Measurements from ENCODE around the gene PFN2. TPM values are rescaled to one million over a fixed set of nuclear protein-coding genes. Genes with fewer than 3 reads are reported as not detected.

Gene PFN2
- polyA plus RNA-seq, 1 donor = 124 TPM

DNA sequence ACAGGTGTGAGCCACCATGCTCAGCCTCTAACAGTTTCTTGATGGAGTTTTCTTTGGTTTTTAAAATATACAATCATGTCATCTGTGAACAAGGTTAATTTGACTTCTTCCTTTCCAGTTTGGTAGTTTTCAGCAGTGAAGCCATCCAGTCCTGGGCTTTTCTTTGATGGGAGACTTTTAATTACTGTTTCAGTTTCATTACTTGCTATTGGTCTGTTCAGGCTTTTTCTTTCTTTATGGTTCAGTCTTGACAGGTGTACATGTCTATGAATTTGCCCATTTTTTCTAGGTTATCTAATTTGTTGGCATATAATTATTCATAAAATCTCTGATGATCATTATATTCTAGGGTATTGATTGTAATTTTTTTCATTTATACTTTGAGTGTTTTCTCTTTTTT, 36.8 kb downstream of the PFN2 start:
- no peaks in the 10 kb centered on the region for H3K27me3 ChIP-seq (ENCODE audit: control insufficient read depth, insufficient read depth, low read length)
- H3K4me1 ChIP-seq (ENCODE audit: control insufficient read depth, insufficient read depth, low read length) = no peaks in the 10 kb centered on the region
- no peak overlapping the region for H3K27ac ChIP-seq (ENCODE audit: low read length)
- peaks cover 11% of the 10 kb centered on the region for H3K36me3 ChIP-seq (ENCODE audit: control insufficient read depth, insufficient read depth, low read length)
- peaks cover 3% of the 10 kb centered on the region for H3K9me3 ChIP-seq (ENCODE audit: control insufficient read depth, low read depth, low read length)
- no peak overlapping the region for H3K4me3 ChIP-seq (ENCODE audit: low read length)
- no peak for DNase-seq

DNA sequence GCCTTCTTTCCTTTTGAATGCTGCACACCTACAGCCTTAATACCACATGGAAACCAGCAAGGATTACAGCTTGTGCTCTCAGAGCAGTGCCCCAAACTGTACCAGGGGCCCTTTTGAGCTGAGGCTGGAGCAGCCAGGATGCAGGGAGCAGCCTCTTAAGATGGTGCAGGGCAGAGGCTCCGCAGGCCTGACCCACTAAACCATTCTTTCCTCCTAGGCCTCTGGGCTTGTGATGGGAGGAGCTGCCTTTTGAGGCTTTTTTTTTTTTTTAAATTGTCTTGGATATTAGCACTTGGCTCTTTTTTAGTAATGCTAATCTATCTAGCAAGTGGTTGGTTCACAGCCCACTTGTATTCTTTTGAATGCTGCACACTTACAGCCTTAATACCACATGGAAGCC, 37.7 kb downstream of the PFN2 start:
- H3K9me3 ChIP-seq (ENCODE audit: control insufficient read depth, low read depth, low read length) = peaks cover 3% of the 10 kb centered on the region
- peaks cover 11% of the 10 kb centered on the region for H3K36me3 ChIP-seq (ENCODE audit: control insufficient read depth, insufficient read depth, low read length)
- no peak for DNase-seq
- WGBS (ENCODE audit: insufficient coverage, low lambda C conversion rate) = no CpG with 5 or more reads among the region's 1 CpG
- H3K4me3 ChIP-seq (ENCODE audit: low read length) = no peak overlapping the region
- H3K27ac ChIP-seq (ENCODE audit: low read length) = no peak overlapping the region
- H3K4me1 ChIP-seq (ENCODE audit: control insufficient read depth, insufficient read depth, low read length) = no peaks in the 10 kb centered on the region
- no peaks in the 10 kb centered on the region for H3K27me3 ChIP-seq (ENCODE audit: control insufficient read depth, insufficient read depth, low read length)

DNA sequence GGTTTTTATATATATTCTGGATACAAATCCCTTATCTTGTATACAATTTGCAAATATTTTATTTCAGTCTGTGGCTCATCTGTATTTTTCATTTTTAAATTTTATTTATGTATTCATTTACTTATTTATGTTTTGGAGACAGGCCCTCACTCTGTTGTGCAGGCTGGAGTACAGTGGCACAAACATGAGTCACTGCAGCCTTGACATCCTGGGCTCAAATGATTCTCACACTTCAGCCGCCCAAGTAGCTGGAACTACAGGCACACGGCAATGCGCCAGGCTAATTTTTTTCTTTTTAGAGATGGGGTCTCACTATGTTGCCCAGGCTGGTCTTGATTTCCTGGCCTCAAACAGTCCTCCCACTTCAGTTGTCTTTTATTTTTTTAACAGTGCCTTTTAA, 50.6 kb downstream of the PFN2 start:
- no CpG with 5 or more reads among the region's 3 CpGs for WGBS (ENCODE audit: insufficient coverage, low lambda C conversion rate)
- no peaks in the 10 kb centered on the region for H3K27me3 ChIP-seq (ENCODE audit: control insufficient read depth, insufficient read depth, low read length)

DNA sequence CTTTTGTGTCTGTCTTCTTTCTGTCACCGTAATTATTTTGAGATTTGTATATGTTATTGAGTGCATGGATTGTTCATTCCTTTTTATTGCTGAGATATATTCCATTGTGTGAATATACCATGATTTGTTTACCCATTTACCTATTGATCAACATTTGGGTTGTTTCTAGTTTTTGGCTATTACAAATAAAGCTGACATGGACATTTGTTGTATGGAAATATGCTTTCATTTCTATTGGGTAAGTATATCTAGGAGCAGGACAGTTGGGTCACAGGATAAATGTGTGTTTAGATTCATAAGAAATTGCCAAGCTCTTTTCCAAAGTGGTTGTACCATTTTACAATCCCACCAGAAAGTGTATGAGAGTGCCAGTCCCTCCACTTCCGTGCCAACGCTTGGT, 51.2 kb downstream of the PFN2 start:
- no peaks in the 10 kb centered on the region for H3K9me3 ChIP-seq (ENCODE audit: control insufficient read depth, low read depth, low read length)
- no peak for DNase-seq
- WGBS (ENCODE audit: insufficient coverage, low lambda C conversion rate) = 100% methylated on average over 1 of the region's 3 CpGs

More for the DNA sequence above, 50.6 kb downstream of the PFN2 start:
- Histone ChIP-seq H3K4me3 (ENCODE audit: low read length) (no peak overlapping the region), H3K9me3 (ENCODE audit: control insufficient read depth, low read depth, low read length) (no peaks in the 10 kb centered on the region), H3K36me3 (ENCODE audit: control insufficient read depth, insufficient read depth, low read length) (no peaks in the 10 kb centered on the region), H3K27ac (ENCODE audit: low read length) (no peak overlapping the region), H3K4me1 (ENCODE audit: control insufficient read depth, insufficient read depth, low read length) (no peaks in the 10 kb centered on the region)
- no peak for DNase-seq

DNA sequence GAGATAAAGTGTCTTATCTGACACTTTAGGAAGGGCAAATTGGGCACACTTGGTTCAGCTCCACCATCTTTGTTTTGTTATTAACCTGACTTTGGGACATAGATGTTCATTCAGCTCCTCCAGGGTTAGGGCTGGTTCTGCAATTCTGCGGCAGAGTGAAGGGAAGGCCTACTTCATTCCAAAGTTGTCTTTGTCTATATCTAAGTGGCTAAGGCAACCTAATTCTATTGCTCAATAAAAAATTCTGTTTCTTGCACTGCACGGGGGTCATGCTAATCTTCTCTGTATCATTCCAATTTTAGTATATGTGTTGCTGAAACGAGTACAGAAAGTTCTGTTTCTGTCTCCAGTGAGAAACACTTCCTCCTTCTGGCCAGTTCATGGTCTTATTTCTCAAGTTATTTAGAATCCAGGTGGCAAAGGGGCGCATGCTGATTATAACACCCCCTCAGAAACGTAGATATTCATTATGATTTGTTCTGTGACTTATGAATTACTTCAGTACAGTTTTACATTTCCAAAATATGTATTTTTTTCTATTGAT, 53.5 kb downstream of the PFN2 start:
- Histone ChIP-seq H3K4me1 (ENCODE audit: control insufficient read depth, insufficient read depth, low read length) (no peaks in the 10 kb centered on the region), H3K27me3 (ENCODE audit: control insufficient read depth, insufficient read depth, low read length) (no peaks in the 10 kb centered on the region), H3K9me3 (ENCODE audit: control insufficient read depth, low read depth, low read length) (no peaks in the 10 kb centered on the region), H3K27ac (ENCODE audit: low read length) (no peak overlapping the region), H3K4me3 (ENCODE audit: low read length) (no peak overlapping the region), H3K36me3 (ENCODE audit: control insufficient read depth, insufficient read depth, low read length) (peaks cover 2% of the 10 kb centered on the region)
- DNase-seq = no peak
- 85% methylated on average over 2 of the region's 5 CpGs for WGBS (ENCODE audit: insufficient coverage, low lambda C conversion rate)

More for the DNA sequence above, 51.2 kb downstream of the PFN2 start:
- Histone ChIP-seq H3K36me3 (ENCODE audit: control insufficient read depth, insufficient read depth, low read length) (no peaks in the 10 kb centered on the region), H3K4me3 (ENCODE audit: low read length) (no peak overlapping the region), H3K27ac (ENCODE audit: low read length) (no peak overlapping the region), H3K27me3 (ENCODE audit: control insufficient read depth, insufficient read depth, low read length) (no peaks in the 10 kb centered on the region), H3K4me1 (ENCODE audit: control insufficient read depth, insufficient read depth, low read length) (no peaks in the 10 kb centered on the region)

Other genes starting within 250 kb of the PFN2 start
- 40.8 TPM for gene COMMD2, start 218.4 kb downstream of the PFN2 start, polyA plus RNA-seq
- gene ANKUB1, start 178.3 kb downstream of the PFN2 start, polyA plus RNA-seq = 0.12 TPM
- gene RNF13, start 157.7 kb downstream of the PFN2 start, polyA plus RNA-seq = 56.2 TPM

Data from large intestine (tissue), 3 donors.